GM12878 (cell line): ENCODE results near the gene IRF4. TPM values are rescaled to one million over a fixed set of nuclear protein-coding genes. Genes with fewer than 3 reads are reported as not detected.

ENCODE experiments used
- ATAC-seq: fragments of 200-7000 bp; cut with Tn5 transposase; 3 replicates; pipeline ENCODE4 v1.9.1; 2020; ENCODE audit warnings: mild to moderate bottlenecking, moderate library complexity
- BruUV-seq: library from RNA; stranded (reverse); fragments of 400-500 nt; replicated peaks from 2 replicates; lab custom pipeline; 2021; lab: Mats Ljungman, UMichigan
- CTCF ChIA-PET: fragments of 300-600 bp; sonication (Branson Sonifier 250); formaldehyde crosslinking; extraction: SDS; loops from one replicate; lab custom pipeline; 2021; ENCODE audit warnings: inconsistent platforms; lab: Yijun Ruan, JAX
- POLR2A ChIA-PET: fragments of 350-600 bp; formaldehyde crosslinking; extraction: SDS; loops from one replicate; lab custom pipeline; 2021; ENCODE audit warnings: inconsistent platforms; lab: Charles Lee
- RAD21 ChIA-PET: fragments of 300-600 bp; sonication (Branson Sonifier 250); formaldehyde crosslinking; loops from one replicate; lab custom pipeline; 2023; ENCODE audit warnings: antibody characterized with exemption; ENCODE audit not compliant: unreplicated experiment; lab: Charles Lee
- SMC1A ChIA-PET: fragments of 300-600 bp; sonication (Branson Sonifier 250); formaldehyde crosslinking; loops from one replicate; lab custom pipeline; 2023; ENCODE audit not compliant: unreplicated experiment, uncharacterized antibody; lab: Charles Lee
- DNase-seq: peaks from one replicate; pipeline ENCODE4 v3.0.0-alpha.2; 2011; ENCODE audit warnings: low read depth, low spot score
- FAIRE-seq: peaks from 3 replicates; lab custom pipeline; 2011; peaks lifted over from hg19 to GRCh38; lab: Jason Lieb, UNC
- H2AFZ ChIP-seq: 2 replicates; pipeline ENCODE4 v1.6.0; 2011; ENCODE audit warnings: low read depth, low read length, control low read depth; ENCODE audit not compliant: control insufficient read depth
- H3K27ac ChIP-seq: 2 replicates; pipeline ENCODE4 v1.5.1; 2011; ENCODE audit warnings: control low read depth; ENCODE audit not compliant: control insufficient read depth, insufficient read depth
- H3K27me3 ChIP-seq, 2 experiments: replicated peaks in 1 of 2; 2 replicates each; pipeline versions ENCODE4 v1.6.0 to v1.6.1; 2011; ENCODE audit warnings: low read length in 1 of 2; ENCODE audit not compliant: control insufficient read depth in 2 of 2, insufficient read depth in 2 of 2
- H3K36me3 ChIP-seq, 2 experiments: 2 replicates each; pipeline ENCODE4 v1.5.1; 2011; ENCODE audit warnings: low read length in 1 of 2; ENCODE audit not compliant: control insufficient read depth in 2 of 2, insufficient read depth in 2 of 2
- H3K4me1 ChIP-seq: 2 replicates; pipeline ENCODE4 v1.6.1; 2011; ENCODE audit warnings: mild to moderate bottlenecking, low read length, moderate library complexity, mixed read lengths; ENCODE audit not compliant: control insufficient read depth, insufficient read depth
- H3K4me2 ChIP-seq: 2 replicates; pipeline ENCODE4 v1.6.0; 2011; ENCODE audit warnings: control low read depth; ENCODE audit not compliant: control insufficient read depth, insufficient read depth
- H3K4me3 ChIP-seq: fragments of 200-600 bp; sonication (generic); 2 replicates; pipeline ENCODE4 v1.5.1; 2016
- H3K79me2 ChIP-seq: 2 replicates; pipeline ENCODE4 v1.6.0; 2011; ENCODE audit warnings: low read length; ENCODE audit not compliant: control insufficient read depth, insufficient read depth
- H3K9ac ChIP-seq: 2 replicates; pipeline ENCODE4 v1.8.0; 2011; ENCODE audit warnings: low read length, control low read depth, mixed read lengths; ENCODE audit not compliant: control insufficient read depth, insufficient read depth
- H3K9me3 ChIP-seq: replicated peaks from 3 replicates; pipeline ENCODE4 v1.5.1; 2011; ENCODE audit warnings: mild to moderate bottlenecking, low read length; ENCODE audit not compliant: control insufficient read depth, insufficient read depth
- H4K20me1 ChIP-seq: 2 replicates; pipeline ENCODE4 v1.6.0; 2011; ENCODE audit not compliant: control insufficient read depth, insufficient read depth
- KAT2A ChIP-seq: conservative IDR thresholded peaks from 2 replicates; pipeline ENCODE4 v1.6.1; 2011; ENCODE audit warnings: low read depth, low read length; ENCODE audit not compliant: control insufficient read depth
- PKNOX1 ChIP-seq: fragments of 450-650 bp; IDR thresholded peaks from 2 replicates; pipeline ENCODE4 v1.6.1; 2016; ENCODE audit warnings: mild to moderate bottlenecking
- TARDBP ChIP-seq: IDR thresholded peaks from 2 replicates; pipeline ENCODE4 v1.6.1; 2016; ENCODE audit warnings: borderline replicate concordance
- USF2 ChIP-seq: IDR thresholded peaks from 2 replicates; pipeline ENCODE4 v1.6.1; 2011; ENCODE audit warnings: low read depth, low read length, improper control_type of control experiment, borderline replicate concordance
- WGBS: methylation state at CpG from one replicate; pipeline ENCODE4 v1.1.6; 2016; ENCODE audit warnings: low lambda C conversion rate; ENCODE audit not compliant: insufficient replicate concordance, insufficient coverage; ENCODE audit errors: missing lambda C conversion rate; 5-methylcytosine and 5-hydroxymethylcytosine counted together
- in situ Hi-C: fragments of 300-500 bp; cut with MboI; formaldehyde crosslinking; loops from 9 replicates; pipeline ENCODE4 v1.14.3; 2018; ENCODE audit warnings: mixed read lengths
- intact Hi-C: fragments of 100-400 bp; cut with micrococcal nuclease; formaldehyde crosslinking; loops from one replicate; pipeline ENCODE4 v1.14.2; 2022; ENCODE audit not compliant: unreplicated experiment
- polyA plus RNA-seq, 11 experiments: library from polyadenylated mRNA; depleted of rRNA in 4 of 11; unstranded in 6 of 11; stranded (reverse) in 5 of 11; fragments of >200 nt; fragmentation: Nextera tagmentation in 4 of 11; fragmentation: Illumina TruSeq in 1 of 11; extraction: Ambion mirVana in 4 of 11; extraction: Trizol in 1 of 11; gene quantifications; 1 replicate in 1 of 11; 2 replicates in 10 of 11; pipeline versions ENCODE4 v1.2.1 to v1.2.3, GENCODE V29; 2011 to 2016; ENCODE audit warnings: inconsistent platforms in 2 of 11, missing spikeins in 2 of 11, low read depth in 1 of 11
- total RNA-seq, 4 experiments: library from RNA; depleted of rRNA in 3 of 4; stranded (reverse); fragments of >200 nt in 3 of 4; fragmentation: Illumina TruSeq in 1 of 4; extraction: Trizol in 1 of 4; gene quantifications; 2 replicates each; pipeline versions ENCODE4 v1.2.1 to v1.2.3, GENCODE V29; 2013 to 2021

The IRF4 gene
- total and polyA plus RNA-seq, 10 of the 15 experiments (the other 5 are each of a cell fraction or from before 2014, with no cell fraction given), result 50.0 to 495 (median 257) TPM

- H3K9ac ChIP-seq, result no peak overlapping the region
- WGBS, result 85% methylated on average over 21 of the region's 21 CpGs
- SMC1A ChIA-PET, result interaction anchor here (1.2 to 10.4 kb wide), 8 partner anchors 10 to 51 kb away, joined by 3 to 106 read pairs (median 10); no protein-coding TSS in a partner anchor
- H3K4me2 ChIP-seq, result no peak overlapping the region
- POLR2A ChIA-PET, result interaction anchor here (1.4 to 9.1 kb wide), 4 partner anchors 9 to 56 kb away, joined by 3 to 81 read pairs (median 9); partner anchors contain the start of gene DUSP22
- ATAC-seq (no peak), FAIRE-seq (no peak), DNase-seq (no peak)
- H3K27ac ChIP-seq, result no peak overlapping the region
- TF ChIP-seq KAT2A, result no peak
- TF ChIP-seq PKNOX1, result no peak
- peak; percentile 53; the same call in 1 of the 2 replicates for TF ChIP-seq TARDBP
- no peak for TF ChIP-seq USF2
- no peak overlapping the region for H2AFZ ChIP-seq
- no peaks in the 10 kb centered on the region for H3K9me3 ChIP-seq
- intact Hi-C loops, result no loop called here
- H4K20me1 ChIP-seq, result no peaks in the 10 kb centered on the region
- H3K4me1 ChIP-seq, result peaks cover 47% of the 10 kb centered on the region
- peaks cover 38 to 59% of the 10 kb centered on the region in 2 experiments for H3K36me3 ChIP-seq
- RAD21 ChIA-PET, result interaction anchor here (1.2 to 2.1 kb wide), 5 partner anchors 9 to 43 kb away, joined by 3 to 17 read pairs (median 4); no protein-coding TSS in a partner anchor
- in situ Hi-C loops, result no loop called here
- H3K79me2 ChIP-seq, result peaks cover 20% of the 10 kb centered on the region
- no peaks in the 10 kb centered on the region for H3K27me3 ChIP-seq
- CTCF ChIA-PET, result interaction anchor here (1.2 to 4.9 kb wide), 6 partner anchors 10 to 27 kb away, joined by 4 to 34 read pairs (median 6); no protein-coding TSS in a partner anchor
- no TSS peak for BruUV-seq
- no peak overlapping the region for H3K4me3 ChIP-seq
Measured at GRCh38 chr6:348860-349396, 42.6 kb upstream of the IRF4 start.
